HFFc6 (cell line): ENCODE measurements around the gene TGM2. TPM values are rescaled to one million over a fixed set of nuclear protein-coding genes. Genes with fewer than 3 reads are reported as not detected.

ENCODE experiments used
- DNase-seq: peaks from one replicate; pipeline ENCODE4 v3.0.0-alpha.2; 2018
- H3K27ac Mint-ChIP-seq: 2 replicates; pipeline ENCODE4 v1.8.0; 2020; ENCODE audit warnings: mild to moderate bottlenecking, mixed read lengths
- H3K27me3 Mint-ChIP-seq: 2 replicates; pipeline ENCODE4 v1.8.0; 2021; ENCODE audit warnings: mild to moderate bottlenecking, moderate library complexity, mixed read lengths; ENCODE audit not compliant: insufficient read depth
- H3K36me3 Mint-ChIP-seq: 2 replicates; pipeline ENCODE4 v1.8.0; 2021; ENCODE audit warnings: low read depth, mixed read lengths
- H3K4me1 Mint-ChIP-seq: 2 replicates; pipeline ENCODE4 v1.8.0; 2020; ENCODE audit warnings: low read depth, mixed read lengths
- H3K4me3 Mint-ChIP-seq: 2 replicates; pipeline ENCODE4 v1.8.0; 2020; ENCODE audit warnings: mild to moderate bottlenecking, moderate library complexity, mixed read lengths
- H3K9me3 Mint-ChIP-seq: 2 replicates; pipeline ENCODE4 v1.8.0; 2020; ENCODE audit warnings: mild to moderate bottlenecking, mixed read lengths
- total RNA-seq, 6 experiments: library from RNA; stranded (reverse); fragmentation: NEBNext Ultra II Directional; extraction: Animal tissue kit (Norgen Biotek cat#: 25700); gene quantifications; 2 replicates in 1 of 6; 3 replicates in 5 of 6; pipeline ENCODE4 v1.2.3, GENCODE V29; 2021
- TF ChIP-seq, protein P1 (sequence below): fragments of 200-600 bp; sonication (generic); IDR thresholded peaks from 2 replicates; pipeline ENCODE4 v1.5.0; 2021; ENCODE audit warnings: antibody characterized with exemption, mild to moderate bottlenecking

Gene TGM2
- total RNA-seq, 6 experiments from 2014 or later: 99.6 to 430 (median 111) TPM

- Mint-ChIP-seq H3K27ac (no peak overlapping the region; the same call in 1 of the 2 replicates), H3K4me1 (peaks cover 25% of the 10 kb centered on the region)
- TF ChIP-seq, protein P1, sequence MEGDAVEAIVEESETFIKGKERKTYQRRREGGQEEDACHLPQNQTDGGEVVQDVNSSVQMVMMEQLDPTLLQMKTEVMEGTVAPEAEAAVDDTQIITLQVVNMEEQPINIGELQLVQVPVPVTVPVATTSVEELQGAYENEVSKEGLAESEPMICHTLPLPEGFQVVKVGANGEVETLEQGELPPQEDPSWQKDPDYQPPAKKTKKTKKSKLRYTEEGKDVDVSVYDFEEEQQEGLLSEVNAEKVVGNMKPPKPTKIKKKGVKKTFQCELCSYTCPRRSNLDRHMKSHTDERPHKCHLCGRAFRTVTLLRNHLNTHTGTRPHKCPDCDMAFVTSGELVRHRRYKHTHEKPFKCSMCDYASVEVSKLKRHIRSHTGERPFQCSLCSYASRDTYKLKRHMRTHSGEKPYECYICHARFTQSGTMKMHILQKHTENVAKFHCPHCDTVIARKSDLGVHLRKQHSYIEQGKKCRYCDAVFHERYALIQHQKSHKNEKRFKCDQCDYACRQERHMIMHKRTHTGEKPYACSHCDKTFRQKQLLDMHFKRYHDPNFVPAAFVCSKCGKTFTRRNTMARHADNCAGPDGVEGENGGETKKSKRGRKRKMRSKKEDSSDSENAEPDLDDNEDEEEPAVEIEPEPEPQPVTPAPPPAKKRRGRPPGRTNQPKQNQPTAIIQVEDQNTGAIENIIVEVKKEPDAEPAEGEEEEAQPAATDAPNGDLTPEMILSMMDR: no peak
Observed at GRCh38 chr20:38150335-38151170, 14.5 kb downstream of the TGM2 start.

GRCh38 chr20:38148328-38149102 lies 16.6 kb downstream of the TGM2 start:
- DNase-seq: no peak
- Mint-ChIP-seq H3K27ac (no peak overlapping the region), H3K4me1 (peaks cover 45% of the 10 kb centered on the region), H3K4me3 (no peak overlapping the region), H3K9me3 (no peaks in the 10 kb centered on the region), H3K27me3 (peaks cover 2% of the 10 kb centered on the region), H3K36me3 (peaks cover 24% of the 10 kb centered on the region)
- TF ChIP-seq, protein P1: no peak

More at GRCh38 chr20:38150335-38151170, 14.5 kb downstream of the TGM2 start:
- Mint-ChIP-seq H3K36me3 (peaks cover 24% of the 10 kb centered on the region), H3K9me3 (no peaks in the 10 kb centered on the region), H3K4me3 (no peak overlapping the region), H3K27me3 (no peaks in the 10 kb centered on the region; the same call in none of the 2 replicates)
- no peak for DNase-seq

DNA sequence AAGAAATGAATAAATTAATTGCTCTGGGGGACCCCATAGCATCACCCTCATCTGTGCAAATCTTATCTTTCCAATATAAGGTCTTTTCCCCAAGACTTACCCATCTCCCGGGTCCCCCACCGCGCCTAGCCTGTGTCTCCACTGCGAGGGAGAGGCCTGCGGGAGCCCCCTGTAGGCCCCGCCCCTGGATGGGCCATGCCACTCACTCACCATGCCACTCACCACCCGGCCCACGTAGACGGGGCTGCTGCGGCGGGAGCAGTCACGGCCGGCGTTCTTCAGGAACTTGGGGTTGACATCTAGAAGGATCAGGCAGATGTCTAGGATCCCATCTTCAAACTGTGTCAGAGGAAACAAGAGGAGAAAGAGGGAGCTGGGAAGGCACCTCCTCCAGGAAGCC lies 17.3 kb downstream of the TGM2 start:
- Mint-ChIP-seq H3K27ac (no peak overlapping the region), H3K27me3 (peaks cover 2% of the 10 kb centered on the region), H3K36me3 (peaks cover 24% of the 10 kb centered on the region), H3K4me1 (peaks cover 49% of the 10 kb centered on the region), H3K4me3 (no peak overlapping the region), H3K9me3 (no peaks in the 10 kb centered on the region)
- TF ChIP-seq, protein P1: no peak
- DNase-seq: no peak

DNA sequence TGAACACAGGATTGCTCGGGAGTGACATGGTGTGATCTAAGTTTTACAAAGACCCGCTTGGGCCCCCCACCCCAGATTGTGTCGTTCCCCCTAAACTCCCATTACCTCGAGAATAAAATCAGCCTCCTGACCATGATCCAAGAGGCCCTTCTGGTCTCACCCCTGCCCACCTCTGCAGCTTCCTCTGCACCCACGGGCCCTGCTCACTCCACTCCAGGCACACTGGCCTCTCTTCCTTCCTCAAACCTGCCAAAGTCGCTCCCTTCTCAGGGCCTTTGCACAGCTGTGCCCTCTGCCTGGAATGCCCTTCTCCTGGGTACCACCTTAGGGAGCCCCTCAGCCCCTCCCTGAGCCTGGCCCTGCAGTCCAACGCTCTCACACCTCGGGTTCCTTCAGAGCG lies 17.9 kb downstream of the TGM2 start:
- no peak overlapping the region for H3K27ac Mint-ChIP-seq
- TF ChIP-seq, protein P1: no peak
- H3K36me3 Mint-ChIP-seq: peaks cover 24% of the 10 kb centered on the region
- H3K4me3 Mint-ChIP-seq: no peak overlapping the region
- no peak for DNase-seq
- H3K4me1 Mint-ChIP-seq: peaks cover 44% of the 10 kb centered on the region
- H3K27me3 Mint-ChIP-seq: peaks cover 2% of the 10 kb centered on the region; the same call in 1 of the 2 replicates
- no peaks in the 10 kb centered on the region for H3K9me3 Mint-ChIP-seq

DNA sequence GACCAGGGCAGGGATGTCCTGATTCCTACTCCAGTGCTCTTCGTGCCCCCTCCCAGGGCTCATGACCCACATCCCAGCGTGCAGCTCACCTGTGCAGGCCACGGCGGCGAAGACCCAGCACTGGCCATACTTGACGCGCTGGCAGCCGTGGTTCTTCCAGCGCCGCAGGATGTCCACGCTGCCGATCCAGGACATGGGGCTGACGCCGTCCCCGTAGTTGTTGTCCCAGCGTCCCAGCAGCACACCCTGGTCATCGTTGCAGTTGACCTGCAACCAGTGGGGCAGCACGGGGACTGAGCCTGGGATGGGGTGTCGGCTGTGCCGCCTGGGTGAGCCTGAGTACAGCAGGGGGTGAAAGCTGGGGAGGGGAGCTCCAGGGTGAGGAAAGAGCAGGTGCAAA lies 18.4 kb downstream of the TGM2 start:
- DNase-seq: no peak
- TF ChIP-seq, protein P1: no peak
- Mint-ChIP-seq H3K36me3 (peaks cover 24% of the 10 kb centered on the region), H3K27ac (no peak overlapping the region), H3K4me3 (no peak overlapping the region), H3K9me3 (no peaks in the 10 kb centered on the region), H3K27me3 (0 out of 2 replicates have a peak, but pooled peaks cover 2% of the 10 kb centered on the region), H3K4me1 (peaks cover 43% of the 10 kb centered on the region)
